PC-9 (cell line): ENCODE results near the gene LCE3D. TPM values are rescaled to one million over a fixed set of nuclear protein-coding genes. Genes with fewer than 3 reads are reported as not detected.
"Not testable (repeated sequence)": the region's sequence is repeated elsewhere in the genome, so short reads cannot be mapped to it uniquely, and the experiment has no call there.

Experiments
- BruUV-seq: library from RNA; stranded (reverse); fragments of 400-500 nt; replicated peaks from 2 replicates; lab custom pipeline; 2021; lab: Mats Ljungman, UMichigan
- CTCF ChIA-PET: fragments of 300-600 bp; sonication (Branson Sonifier 250); formaldehyde crosslinking; loops from one replicate; lab custom pipeline; 2022; ENCODE audit warnings: antibody characterized with exemption; lab: Charles Lee
- POLR2A ChIA-PET: fragments of 300-600 bp; sonication (Branson Sonifier 250); formaldehyde crosslinking; loops from one replicate; lab custom pipeline; 2022; ENCODE audit warnings: antibody characterized with exemption; ENCODE audit not compliant: unreplicated experiment; lab: Charles Lee
- DNase-seq, 2 experiments: peaks; one replicate each; pipeline versions ENCODE4 v3.0.0 to v3.0.0-alpha.2; 2015 to 2022; ENCODE audit warnings: mixed read lengths in 1 of 2
- H2AFZ ChIP-seq: fragments of 200-600 bp; sonication (generic); 2 replicates; pipeline ENCODE4 v1.8.1; 2017; ENCODE audit warnings: antibody characterized with exemption
- H3F3A ChIP-seq: fragments of 200-600 bp; sonication (generic); 2 replicates; pipeline ENCODE4 v1.8.1; 2017; ENCODE audit warnings: antibody characterized with exemption, mild to moderate bottlenecking, low read depth; ENCODE audit not compliant: insufficient read depth
- H3K27ac ChIP-seq: fragments of 200-600 bp; sonication (generic); 2 replicates; pipeline ENCODE4 v1.6.1; 2016; ENCODE audit warnings: mixed run types
- H3K27me3 ChIP-seq: fragments of 200-600 bp; sonication (generic); 2 replicates; pipeline ENCODE4 v1.6.1; 2016; ENCODE audit warnings: low read depth, mixed run types; ENCODE audit not compliant: insufficient read depth
- H3K36me3 ChIP-seq: fragments of 200-600 bp; sonication (generic); 2 replicates; pipeline ENCODE4 v1.6.1; 2016; ENCODE audit warnings: low read depth, mixed run types
- H3K4me1 ChIP-seq: fragments of 200-600 bp; sonication (generic); replicated peaks from 2 replicates; pipeline ENCODE4 v1.6.1; 2016; ENCODE audit warnings: mixed run types; ENCODE audit not compliant: insufficient read depth
- H3K4me2 ChIP-seq: fragments of 200-600 bp; sonication (generic); 2 replicates; pipeline ENCODE4 v1.6.1; 2017; ENCODE audit warnings: mixed run types
- H3K4me3 ChIP-seq: fragments of 200-600 bp; sonication (generic); 2 replicates; pipeline ENCODE4 v1.6.1; 2016; ENCODE audit warnings: mixed run types
- H3K79me2 ChIP-seq: fragments of 200-600 bp; sonication (generic); 2 replicates; pipeline ENCODE4 v1.6.1; 2017; ENCODE audit warnings: low read depth, mixed run types
- H3K9me2 ChIP-seq: fragments of 200-600 bp; sonication (generic); 2 replicates; pipeline ENCODE4 v1.8.1; 2017; ENCODE audit warnings: mild to moderate bottlenecking; ENCODE audit not compliant: insufficient read depth
- H3K9me3 ChIP-seq: fragments of 200-600 bp; sonication (generic); 2 replicates; pipeline ENCODE4 v1.8.1; 2016; ENCODE audit warnings: low read depth; ENCODE audit not compliant: insufficient read depth
- H4K20me1 ChIP-seq: fragments of 200-600 bp; sonication (generic); 2 replicates; pipeline ENCODE4 v1.8.1; 2017; ENCODE audit not compliant: insufficient read depth
- EZH2 ChIP-seq: fragments of 200-600 bp; sonication (generic); IDR thresholded peaks from 2 replicates; pipeline ENCODE4 v1.8.0; 2017; ENCODE audit warnings: antibody characterized with exemption, low read depth
- intact Hi-C: fragments of 100-400 bp; cut with micrococcal nuclease; formaldehyde crosslinking; loops from one replicate; pipeline ENCODE4 v1.10.0; 2022; ENCODE audit not compliant: unreplicated experiment
- total RNA-seq: library from RNA; stranded (reverse); gene quantifications from 2 replicates; pipeline ENCODE4 v1.2.3, GENCODE V29; 2021
- TF ChIP-seq, protein P1 (sequence below): fragments of 200-600 bp; sonication (generic); conservative IDR thresholded peaks from 2 replicates; pipeline ENCODE4 v1.6.1; 2017; ENCODE audit warnings: mixed run types, antibody characterized with exemption, mild to moderate bottlenecking, moderate library complexity

LCE3D gene
- total RNA-seq, 1 experiment from 2014 or later = not detected

DNA sequence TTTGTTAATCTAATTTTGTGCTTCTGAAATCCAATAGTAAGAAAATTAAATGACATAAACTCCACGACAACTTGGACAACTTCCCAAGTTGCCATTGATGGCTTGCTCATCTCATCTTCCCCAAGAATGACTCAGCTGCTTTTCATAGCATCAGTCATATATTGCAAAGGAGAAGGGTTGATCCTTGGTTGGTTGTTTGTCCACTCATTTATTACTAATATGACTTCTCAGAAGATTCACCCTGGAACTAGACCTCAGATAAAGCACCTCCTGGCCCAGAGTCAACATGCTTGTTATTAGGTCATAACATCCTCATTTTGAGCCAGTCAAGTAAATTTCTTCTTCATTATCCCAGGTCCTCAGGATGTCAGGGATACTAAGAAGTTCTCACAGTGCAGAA lies 2.3 kb upstream of the LCE3D start:
- no TSS peak for BruUV-seq
- TF ChIP-seq EZH2 = no peak
- TF ChIP-seq, protein P1, sequence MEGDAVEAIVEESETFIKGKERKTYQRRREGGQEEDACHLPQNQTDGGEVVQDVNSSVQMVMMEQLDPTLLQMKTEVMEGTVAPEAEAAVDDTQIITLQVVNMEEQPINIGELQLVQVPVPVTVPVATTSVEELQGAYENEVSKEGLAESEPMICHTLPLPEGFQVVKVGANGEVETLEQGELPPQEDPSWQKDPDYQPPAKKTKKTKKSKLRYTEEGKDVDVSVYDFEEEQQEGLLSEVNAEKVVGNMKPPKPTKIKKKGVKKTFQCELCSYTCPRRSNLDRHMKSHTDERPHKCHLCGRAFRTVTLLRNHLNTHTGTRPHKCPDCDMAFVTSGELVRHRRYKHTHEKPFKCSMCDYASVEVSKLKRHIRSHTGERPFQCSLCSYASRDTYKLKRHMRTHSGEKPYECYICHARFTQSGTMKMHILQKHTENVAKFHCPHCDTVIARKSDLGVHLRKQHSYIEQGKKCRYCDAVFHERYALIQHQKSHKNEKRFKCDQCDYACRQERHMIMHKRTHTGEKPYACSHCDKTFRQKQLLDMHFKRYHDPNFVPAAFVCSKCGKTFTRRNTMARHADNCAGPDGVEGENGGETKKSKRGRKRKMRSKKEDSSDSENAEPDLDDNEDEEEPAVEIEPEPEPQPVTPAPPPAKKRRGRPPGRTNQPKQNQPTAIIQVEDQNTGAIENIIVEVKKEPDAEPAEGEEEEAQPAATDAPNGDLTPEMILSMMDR = no peak
- Histone ChIP-seq H3K36me3 (no peaks in the 10 kb centered on the region), H3K4me3 (no peak overlapping the region), H2AFZ (no peak overlapping the region), H3K4me1 (no peaks in the 10 kb centered on the region), H3K9me2 (no peaks in the 10 kb centered on the region), H3K27me3 (peaks cover 17% of the 10 kb centered on the region; the same call in 1 of the 2 replicates), H3K27ac (no peak overlapping the region), H3K79me2 (no peaks in the 10 kb centered on the region), H3F3A (no peaks in the 10 kb centered on the region), H3K4me2 (no peak overlapping the region), H3K9me3 (no peaks in the 10 kb centered on the region), H4K20me1 (no peaks in the 10 kb centered on the region)
- no peak for DNase-seq
- intact Hi-C loops = no loop called here
- CTCF ChIA-PET = no interaction called here
- POLR2A ChIA-PET = no interaction called here

DNA sequence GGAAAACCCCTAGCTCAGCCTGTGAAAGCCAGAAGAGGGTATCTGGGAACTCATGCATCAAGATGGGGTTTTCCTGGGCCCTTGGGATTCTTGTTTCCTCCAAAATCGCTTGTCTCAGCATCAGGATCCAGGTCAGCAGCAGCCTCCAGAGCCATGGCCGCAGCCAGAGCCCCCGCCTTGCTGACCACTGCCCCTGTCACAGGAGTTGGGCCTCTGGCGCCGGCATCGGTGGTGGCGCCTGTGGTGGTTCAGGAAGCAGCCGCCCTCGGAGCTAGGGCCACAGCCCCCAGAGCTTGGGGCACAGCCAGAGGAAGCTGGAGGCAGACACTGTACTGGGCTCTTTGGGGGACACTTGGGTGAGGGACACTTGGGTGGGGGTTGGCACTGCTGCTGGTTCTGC lies 790 bp downstream of the LCE3D start:
- H3K4me2 ChIP-seq, H2AFZ ChIP-seq, H3K79me2 ChIP-seq, CTCF ChIA-PET, H4K20me1 ChIP-seq, POLR2A ChIA-PET, H3K4me1 ChIP-seq, BruUV-seq, DNase-seq, intact Hi-C loops, H3K36me3 ChIP-seq, H3F3A ChIP-seq, H3K9me2 ChIP-seq, H3K9me3 ChIP-seq, H3K27ac ChIP-seq, H3K4me3 ChIP-seq: not testable (repeated sequence)
- peaks cover 17% of the 10 kb centered on the region; the same call in 1 of the 2 replicates for H3K27me3 ChIP-seq

DNA sequence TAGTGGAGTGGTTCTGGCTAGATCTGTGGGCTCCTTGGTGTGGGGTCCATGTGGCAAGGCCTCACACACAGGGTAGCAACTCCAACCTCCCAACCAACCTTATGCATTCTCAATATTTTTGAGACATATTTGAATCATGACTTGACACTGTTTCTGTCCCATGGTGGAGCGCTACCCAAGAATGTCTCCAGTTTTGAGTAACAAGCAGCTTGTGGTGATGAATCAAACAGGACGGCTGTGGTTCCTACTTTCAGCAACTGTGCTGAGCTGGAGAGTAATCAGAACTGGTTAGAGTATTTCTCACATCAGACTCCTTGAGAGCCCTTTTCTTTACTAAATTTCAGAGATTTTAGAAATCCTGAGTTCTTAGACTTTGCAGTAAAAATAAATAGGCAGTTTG lies 3.1 kb downstream of the LCE3D start:
- POLR2A ChIA-PET = no interaction called here
- no TSS peak for BruUV-seq
- intact Hi-C loops = no loop called here

More for the DNA sequence above, 3.1 kb downstream of the LCE3D start:
- CTCF ChIA-PET = no interaction called here
- H3K27me3 ChIP-seq = peaks cover 10% of the 10 kb centered on the region; the same call in 1 of the 2 replicates
- no peak for DNase-seq
- H3K79me2 ChIP-seq = no peaks in the 10 kb centered on the region
- no peaks in the 10 kb centered on the region for H3K9me2 ChIP-seq
- no peak overlapping the region for H3K4me2 ChIP-seq
- no peaks in the 10 kb centered on the region for H3K9me3 ChIP-seq
- no peaks in the 10 kb centered on the region for H3K4me1 ChIP-seq
- no peaks in the 10 kb centered on the region for H3F3A ChIP-seq
- H3K4me3 ChIP-seq = no peak overlapping the region
- TF ChIP-seq EZH2 = no peak
- TF ChIP-seq, protein P1 = no peak
- no peaks in the 10 kb centered on the region for H4K20me1 ChIP-seq
- H3K36me3 ChIP-seq = no peaks in the 10 kb centered on the region
- no peak overlapping the region for H2AFZ ChIP-seq
- H3K27ac ChIP-seq = no peak overlapping the region
